MM.1S (cell line): ENCODE measurements around the gene AMZ1.

ENCODE experiments used
- DNase-seq: peaks from one replicate; pipeline ENCODE4 v3.0.0-alpha.2; 2015
- H2AFZ ChIP-seq: fragments of 300-600 bp; sonication (generic); 2 replicates; pipeline ENCODE4 v1.6.0; 2016; ENCODE audit warnings: antibody characterized with exemption, low read length
- H3F3A ChIP-seq: fragments of 300-600 bp; sonication (generic); 2 replicates; pipeline ENCODE4 v1.6.1; 2016; ENCODE audit warnings: mild to moderate bottlenecking, antibody characterized with exemption, low read length, moderate library complexity, mixed read lengths; ENCODE audit not compliant: insufficient read depth
- H3K27ac ChIP-seq: fragments of 300-600 bp; sonication (generic); 2 replicates; pipeline ENCODE4 v1.5.1; 2016; ENCODE audit warnings: mild to moderate bottlenecking, low read length
- H3K27me3 ChIP-seq: fragments of 300-600 bp; sonication (generic); replicated peaks from 2 replicates; pipeline ENCODE4 v1.6.0; 2016; ENCODE audit warnings: low read length; ENCODE audit not compliant: insufficient read depth
- H3K36me3 ChIP-seq: fragments of 300-600 bp; sonication (generic); replicated peaks from 2 replicates; pipeline ENCODE4 v1.6.1; 2016; ENCODE audit warnings: mild to moderate bottlenecking, low read length, mixed read lengths; ENCODE audit not compliant: insufficient read depth
- H3K4me1 ChIP-seq: fragments of 300-600 bp; sonication (generic); 2 replicates; pipeline ENCODE4 v1.6.1; 2016; ENCODE audit warnings: low read length, mixed read lengths
- H3K4me2 ChIP-seq: fragments of 300-600 bp; sonication (generic); 2 replicates; pipeline ENCODE4 v1.6.0; 2016; ENCODE audit warnings: low read depth, low read length
- H3K4me3 ChIP-seq: fragments of 300-600 bp; sonication (generic); 2 replicates; pipeline ENCODE4 v1.5.1; 2016; ENCODE audit warnings: low read length, mixed read lengths
- H3K79me2 ChIP-seq: fragments of 300-600 bp; sonication (generic); 2 replicates; pipeline ENCODE4 v1.6.1; 2016; ENCODE audit warnings: mixed run types, low read length, mixed read lengths
- H3K9ac ChIP-seq: fragments of 300-600 bp; sonication (generic); 2 replicates; pipeline ENCODE4 v1.6.1; 2016; ENCODE audit warnings: low read length, mixed read lengths
- H3K9me2 ChIP-seq: fragments of 300-600 bp; sonication (generic); replicated peaks from 2 replicates; pipeline ENCODE4 v1.6.1; 2016; ENCODE audit warnings: mild to moderate bottlenecking, low read length, mixed read lengths; ENCODE audit not compliant: insufficient read depth
- H3K9me3 ChIP-seq: fragments of 300-600 bp; sonication (generic); replicated peaks from 2 replicates; pipeline ENCODE4 v1.6.1; 2016; ENCODE audit warnings: mild to moderate bottlenecking, low read length, mixed read lengths; ENCODE audit not compliant: insufficient read depth
- H4K20me1 ChIP-seq: fragments of 300-600 bp; sonication (generic); 2 replicates; pipeline ENCODE4 v1.6.1; 2016; ENCODE audit warnings: mild to moderate bottlenecking, low read length, moderate library complexity, mixed read lengths; ENCODE audit not compliant: insufficient read depth
- EZH2 ChIP-seq: fragments of 300-600 bp; sonication (generic); optimal IDR thresholded peaks from 2 replicates; pipeline ENCODE3; 2017; ENCODE audit warnings: low read depth, mild to moderate bottlenecking, antibody characterized with exemption, low read length, mixed read lengths
- EZH2phosphoT487 ChIP-seq: fragments of 300-600 bp; sonication (generic); IDR thresholded peaks from 2 replicates; pipeline ENCODE4 v1.6.1; 2018; ENCODE audit warnings: antibody characterized with exemption, low read length
- TF ChIP-seq, protein P1 (sequence below): fragments of 300-600 bp; sonication (generic); IDR thresholded peaks from 2 replicates; pipeline ENCODE4 v1.5.1; 2016; ENCODE audit warnings: antibody characterized with exemption, low read length, mixed read lengths

Gene AMZ1

GRCh38 chr7:2730846-2731770, 43.1 kb downstream of the AMZ1 start:
- H3K9ac ChIP-seq, result no peak overlapping the region
- no peak overlapping the region for H3K4me2 ChIP-seq
- TF ChIP-seq, protein P1, sequence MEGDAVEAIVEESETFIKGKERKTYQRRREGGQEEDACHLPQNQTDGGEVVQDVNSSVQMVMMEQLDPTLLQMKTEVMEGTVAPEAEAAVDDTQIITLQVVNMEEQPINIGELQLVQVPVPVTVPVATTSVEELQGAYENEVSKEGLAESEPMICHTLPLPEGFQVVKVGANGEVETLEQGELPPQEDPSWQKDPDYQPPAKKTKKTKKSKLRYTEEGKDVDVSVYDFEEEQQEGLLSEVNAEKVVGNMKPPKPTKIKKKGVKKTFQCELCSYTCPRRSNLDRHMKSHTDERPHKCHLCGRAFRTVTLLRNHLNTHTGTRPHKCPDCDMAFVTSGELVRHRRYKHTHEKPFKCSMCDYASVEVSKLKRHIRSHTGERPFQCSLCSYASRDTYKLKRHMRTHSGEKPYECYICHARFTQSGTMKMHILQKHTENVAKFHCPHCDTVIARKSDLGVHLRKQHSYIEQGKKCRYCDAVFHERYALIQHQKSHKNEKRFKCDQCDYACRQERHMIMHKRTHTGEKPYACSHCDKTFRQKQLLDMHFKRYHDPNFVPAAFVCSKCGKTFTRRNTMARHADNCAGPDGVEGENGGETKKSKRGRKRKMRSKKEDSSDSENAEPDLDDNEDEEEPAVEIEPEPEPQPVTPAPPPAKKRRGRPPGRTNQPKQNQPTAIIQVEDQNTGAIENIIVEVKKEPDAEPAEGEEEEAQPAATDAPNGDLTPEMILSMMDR, result no peak
- TF ChIP-seq EZH2phosphoT487 (no peak), EZH2 (no peak)
- no peaks in the 10 kb centered on the region for H3K4me1 ChIP-seq
- H3K9me2 ChIP-seq, result no peaks in the 10 kb centered on the region
- H4K20me1 ChIP-seq, result no peaks in the 10 kb centered on the region
- H3K27me3 ChIP-seq, result no peaks in the 10 kb centered on the region
- H3K4me3 ChIP-seq, result no peak overlapping the region
- H3K79me2 ChIP-seq, result no peaks in the 10 kb centered on the region; the same call in 1 of the 2 replicates
- H3K27ac ChIP-seq, result no peak overlapping the region
- H3K36me3 ChIP-seq, result no peaks in the 10 kb centered on the region
- H3F3A ChIP-seq, result no peaks in the 10 kb centered on the region
- no peaks in the 10 kb centered on the region for H3K9me3 ChIP-seq
- no peak for DNase-seq
- H2AFZ ChIP-seq, result no peak overlapping the region

GRCh38 chr7:2732388-2732787, 44.4 kb downstream of the AMZ1 start:
- Histone ChIP-seq H2AFZ (no peak overlapping the region), H3K9me3 (no peaks in the 10 kb centered on the region), H3K79me2 (no peaks in the 10 kb centered on the region; the same call in 1 of the 2 replicates), H3F3A (no peaks in the 10 kb centered on the region), H3K9ac (no peak overlapping the region), H3K36me3 (no peaks in the 10 kb centered on the region), H3K4me3 (no peak overlapping the region), H3K4me2 (no peak overlapping the region), H3K4me1 (no peaks in the 10 kb centered on the region), H3K27ac (no peak overlapping the region), H3K27me3 (no peaks in the 10 kb centered on the region), H4K20me1 (no peaks in the 10 kb centered on the region), H3K9me2 (no peaks in the 10 kb centered on the region)
- no peak for DNase-seq
- TF ChIP-seq, protein P1, result no peak

DNA sequence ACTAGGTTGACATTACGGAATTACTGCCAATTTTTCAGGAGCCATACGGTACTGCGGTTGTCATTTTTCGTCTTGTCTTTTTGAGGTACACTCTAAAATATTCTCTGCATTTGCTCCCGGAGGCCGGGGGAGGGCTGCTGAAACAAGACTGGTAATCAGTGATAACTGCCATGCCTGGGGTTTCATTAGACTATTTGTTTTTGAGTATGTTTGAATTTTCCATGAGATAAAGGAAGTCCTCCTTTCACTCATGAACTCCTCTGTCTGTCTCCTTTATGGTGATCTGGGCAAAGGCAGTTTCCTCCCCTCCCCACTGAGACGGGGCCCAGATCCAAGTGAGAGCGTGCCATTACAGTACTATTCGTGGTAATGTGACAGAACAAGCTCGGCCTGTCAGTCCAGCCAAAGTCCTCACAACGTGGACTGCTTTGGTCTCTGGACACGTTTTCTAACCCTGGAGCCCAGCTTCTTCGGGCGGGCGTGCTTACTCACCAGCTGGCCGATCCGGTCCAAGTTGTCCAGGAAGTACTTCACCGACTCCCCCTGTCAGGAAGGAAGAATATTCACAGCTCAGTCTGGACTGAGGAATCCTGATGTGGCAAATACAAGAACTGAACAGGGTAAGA, 45.1 kb downstream of the AMZ1 start:
- H3K4me3 ChIP-seq, result no peak overlapping the region
- H3K27ac ChIP-seq, result no peak overlapping the region
- H4K20me1 ChIP-seq, result no peaks in the 10 kb centered on the region
- no peak for TF ChIP-seq EZH2phosphoT487
- TF ChIP-seq EZH2, result no peak
- TF ChIP-seq, protein P1, result no peak
- DNase-seq, result no peak
- no peak overlapping the region for H3K4me2 ChIP-seq
- no peaks in the 10 kb centered on the region for H3K9me2 ChIP-seq
- no peak overlapping the region for H2AFZ ChIP-seq
- no peaks in the 10 kb centered on the region for H3K4me1 ChIP-seq
- no peaks in the 10 kb centered on the region for H3K9me3 ChIP-seq
- no peak overlapping the region for H3K9ac ChIP-seq
- no peaks in the 10 kb centered on the region for H3K36me3 ChIP-seq
- no peaks in the 10 kb centered on the region; the same call in 1 of the 2 replicates for H3K79me2 ChIP-seq
- H3F3A ChIP-seq, result no peaks in the 10 kb centered on the region
- no peaks in the 10 kb centered on the region for H3K27me3 ChIP-seq
